DOHH2 (cell line): Measurements from ENCODE around the gene IFNA8.
"Not testable (repeated sequence)": the region's sequence is repeated elsewhere in the genome, so short reads cannot be mapped to it uniquely, and the experiment has no call there.

Source experiments
- H3F3A ChIP-seq: fragments of 200-600 bp; sonication (generic), shearing (Covaris generic); 2 replicates; pipeline ENCODE4 v1.6.0; 2016; ENCODE audit warnings: antibody characterized with exemption, mild to moderate bottlenecking; ENCODE audit not compliant: control insufficient read depth, insufficient read depth
- H3K27ac ChIP-seq: fragments of 200-600 bp; sonication (generic); 2 replicates; pipeline ENCODE4 v1.5.1; 2014; ENCODE audit warnings: low read depth, mild to moderate bottlenecking, low read length, moderate library complexity
- H3K27me3 ChIP-seq: fragments of 200-600 bp; sonication (generic); 2 replicates; pipeline ENCODE4 v1.6.1; 2014; ENCODE audit warnings: mild to moderate bottlenecking, low read length, mixed read lengths; ENCODE audit not compliant: control insufficient read depth
- H3K36me3 ChIP-seq: fragments of 200-600 bp; sonication (generic); 2 replicates; pipeline ENCODE4 v1.6.1; 2014; ENCODE audit warnings: mild to moderate bottlenecking, low read length, moderate library complexity, mixed read lengths; ENCODE audit not compliant: control insufficient read depth
- H3K4me1 ChIP-seq: fragments of 200-600 bp; sonication (generic); 2 replicates; pipeline ENCODE4 v1.6.1; 2014; ENCODE audit warnings: mild to moderate bottlenecking, low read length, mixed read lengths; ENCODE audit not compliant: control insufficient read depth
- H3K4me2 ChIP-seq: fragments of 200-600 bp; sonication (generic); 2 replicates; pipeline ENCODE4 v1.6.0; 2014; ENCODE audit warnings: mild to moderate bottlenecking, low read length, moderate library complexity
- H3K4me3 ChIP-seq: fragments of 200-600 bp; sonication (generic); 2 replicates; pipeline ENCODE4 v1.5.1; 2014; ENCODE audit warnings: mild to moderate bottlenecking, low read length, mixed read lengths
- H3K79me2 ChIP-seq: fragments of 200-600 bp; sonication (generic); 2 replicates; pipeline ENCODE4 v1.6.1; 2014; ENCODE audit warnings: mild to moderate bottlenecking, low read length, mixed read lengths; ENCODE audit not compliant: control insufficient read depth
- H3K9me2 ChIP-seq: fragments of 200-600 bp; sonication (generic); replicated peaks from 2 replicates; pipeline ENCODE4 v1.6.1; 2014; ENCODE audit warnings: mild to moderate bottlenecking, low read length, mixed read lengths; ENCODE audit not compliant: control insufficient read depth
- H3K9me3 ChIP-seq: fragments of 200-600 bp; sonication (generic); 2 replicates; pipeline ENCODE4 v1.6.1; 2014; ENCODE audit warnings: antibody characterized with exemption, low read length, mixed read lengths; ENCODE audit not compliant: control insufficient read depth, insufficient read depth
- H4K20me1 ChIP-seq: fragments of 200-600 bp; sonication (generic); 2 replicates; pipeline ENCODE4 v1.6.0; 2014; ENCODE audit warnings: low read depth, mild to moderate bottlenecking, antibody characterized with exemption, low read length, moderate library complexity; ENCODE audit not compliant: control insufficient read depth, insufficient read depth
- CTCF ChIP-seq: fragments of 200-600 bp; sonication (generic); IDR thresholded peaks from one replicate; pipeline ENCODE4 v1.5.1; 2014; ENCODE audit warnings: antibody characterized with exemption, mild to moderate bottlenecking, low read depth, low read length; ENCODE audit not compliant: poor library complexity, severe bottlenecking
- EZH2phosphoT487 ChIP-seq: fragments of 200-600 bp; sonication (generic); IDR thresholded peaks from 2 replicates; pipeline ENCODE4 v1.6.1; 2017; ENCODE audit warnings: borderline replicate concordance, mild to moderate bottlenecking, antibody characterized with exemption, low read length, moderate library complexity, mixed read lengths

The IFNA8 gene

GRCh38 chr9:21429191-21429590 is 20.3 kb downstream of the IFNA8 start:
- Histone ChIP-seq H3K9me2 (no peaks in the 10 kb centered on the region), H3K36me3 (no peaks in the 10 kb centered on the region), H3K9me3 (no peaks in the 10 kb centered on the region), H3K4me1 (no peaks in the 10 kb centered on the region), H4K20me1 (no peaks in the 10 kb centered on the region), H3K79me2 (no peaks in the 10 kb centered on the region), H3F3A (no peaks in the 10 kb centered on the region), H3K27ac (no peak overlapping the region), H3K4me2 (no peak overlapping the region), H3K27me3 (peaks cover 15% of the 10 kb centered on the region), H3K4me3 (no peak overlapping the region)
- no peak for TF ChIP-seq EZH2phosphoT487

- Histone ChIP-seq H3K4me1 (no peaks in the 10 kb centered on the region), H3K27me3 (peaks cover 18% of the 10 kb centered on the region), H3K4me2 (no peak overlapping the region), H3K9me2 (no peaks in the 10 kb centered on the region), H3F3A (no peaks in the 10 kb centered on the region), H3K27ac (no peak overlapping the region), H3K79me2 (no peaks in the 10 kb centered on the region), H3K4me3 (no peak overlapping the region), H4K20me1 (no peaks in the 10 kb centered on the region), H3K9me3 (no peaks in the 10 kb centered on the region), H3K36me3 (no peaks in the 10 kb centered on the region)
- no peak for TF ChIP-seq CTCF
- TF ChIP-seq EZH2phosphoT487 = no peak
These were observed 23.9 kb downstream of the IFNA8 start for GRCh38 chr9:21432672-21433425.

GRCh38 chr9:21434202-21435014 is 25.5 kb downstream of the IFNA8 start:
- H3K4me2 ChIP-seq = no peak overlapping the region

DNA sequence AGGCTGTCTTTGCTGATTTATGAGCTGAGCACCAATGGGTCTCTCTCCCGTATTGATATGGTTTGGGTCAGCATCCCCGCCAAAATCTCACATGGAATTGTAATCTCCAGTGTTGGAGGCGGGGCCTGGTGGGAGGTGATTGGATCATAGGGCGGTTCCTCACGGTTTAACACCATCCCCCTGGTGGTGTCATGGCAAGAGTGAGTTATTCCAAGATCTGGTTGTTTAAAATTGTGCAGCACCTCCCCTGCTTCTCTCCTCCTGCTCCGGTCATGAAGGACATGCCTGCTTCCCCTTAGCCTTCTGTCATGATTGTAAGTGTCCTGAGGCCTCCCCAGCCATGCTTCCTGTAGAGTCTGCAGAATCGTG is 26.1 kb downstream of the IFNA8 start:
- not testable (repeated sequence) for H4K20me1 ChIP-seq, H3K4me2 ChIP-seq, H3K4me1 ChIP-seq, H3F3A ChIP-seq, H3K9me2 ChIP-seq, H3K36me3 ChIP-seq, H3K4me3 ChIP-seq, H3K27ac ChIP-seq, H3K79me2 ChIP-seq, H3K9me3 ChIP-seq
- H3K27me3 ChIP-seq = peaks cover 24% of the 10 kb centered on the region

More at GRCh38 chr9:21434202-21435014, 25.5 kb downstream of the IFNA8 start:
- Histone ChIP-seq H3F3A (no peaks in the 10 kb centered on the region), H3K79me2 (no peaks in the 10 kb centered on the region), H3K36me3 (no peaks in the 10 kb centered on the region), H3K4me3 (no peak overlapping the region), H3K9me3 (no peaks in the 10 kb centered on the region), H3K27me3 (peaks cover 24% of the 10 kb centered on the region), H3K4me1 (no peaks in the 10 kb centered on the region), H4K20me1 (no peaks in the 10 kb centered on the region), H3K9me2 (no peaks in the 10 kb centered on the region), H3K27ac (no peak overlapping the region)
- TF ChIP-seq CTCF (peak; percentile 61), EZH2phosphoT487 (no peak)
